SK-N-SH treated with all-trans-retinoic acid at 6 μM for 48 hours (cell line): ENCODE data around the gene CALHM1.
A peak's percentile ranks its signal among the peaks of the same experiment; 100 is the strongest.

Experiments used
- ATAC-seq: fragments of 200-7000 bp; cut with Tn5 transposase; 3 replicates; pipeline ENCODE4 v1.9.1; 2020; ENCODE audit warnings: mild to moderate bottlenecking, moderate library complexity
- ARNTL ChIP-seq: fragments of 450-650 bp; formaldehyde crosslinking; IDR thresholded peaks from 2 replicates; pipeline ENCODE4 v1.5.0; 2020; ENCODE audit warnings: low read depth, mild to moderate bottlenecking, moderate library complexity, borderline replicate concordance
- BACH2 ChIP-seq: fragments of 250-450 bp; sonication (Bioruptor Pico); IDR thresholded peaks from 2 replicates; pipeline ENCODE4 v1.9.0; 2021; ENCODE audit warnings: mild to moderate bottlenecking, borderline replicate concordance
- CREB5 ChIP-seq: fragments of 250-450 bp; sonication (Bioruptor Pico); IDR thresholded peaks from 2 replicates; pipeline ENCODE4 v1.5.1; 2020; ENCODE audit warnings: low read depth, mild to moderate bottlenecking, moderate library complexity
- CSDC2 ChIP-seq: fragments of 250-450 bp; sonication (Bioruptor Pico); IDR thresholded peaks from 2 replicates; pipeline ENCODE4 v1.5.0; 2020; ENCODE audit warnings: mild to moderate bottlenecking, moderate library complexity
- ESRRG ChIP-seq: fragments of 250-450 bp; sonication (Bioruptor Pico); IDR thresholded peaks from 2 replicates; pipeline ENCODE4 v1.6.1; 2021; ENCODE audit warnings: mild to moderate bottlenecking
- ISL1 ChIP-seq: fragments of 250-450 bp; sonication (Bioruptor Pico); IDR thresholded peaks from 2 replicates; pipeline ENCODE4 v2.1.2; 2022; ENCODE audit warnings: mild to moderate bottlenecking, moderate library complexity
- OSR1 ChIP-seq: fragments of 250-450 bp; sonication (Bioruptor Pico); IDR thresholded peaks from 2 replicates; pipeline ENCODE4 v1.8.0; 2022; ENCODE audit warnings: moderate library complexity, mild to moderate bottlenecking, inconsistent platforms
- PATZ1 ChIP-seq: fragments of 250-450 bp; sonication (Bioruptor Pico); IDR thresholded peaks from 2 replicates; pipeline ENCODE4 v1.8.0; 2020; ENCODE audit warnings: mild to moderate bottlenecking, moderate library complexity, borderline replicate concordance
- POU6F1 ChIP-seq: fragments of 250-450 bp; sonication (Bioruptor Pico); IDR thresholded peaks from 2 replicates; pipeline ENCODE4 v1.8.0; 2021; ENCODE audit warnings: low read depth, mild to moderate bottlenecking, moderate library complexity, borderline replicate concordance
- PPARA ChIP-seq: fragments of 250-450 bp; sonication (Bioruptor Pico); IDR thresholded peaks from 2 replicates; pipeline ENCODE4 v1.5.0; 2020; ENCODE audit warnings: mild to moderate bottlenecking, borderline replicate concordance
- RARB ChIP-seq: fragments of 250-450 bp; sonication (Bioruptor Pico); IDR thresholded peaks from 2 replicates; pipeline ENCODE4 v1.8.0; 2021; ENCODE audit warnings: mild to moderate bottlenecking, moderate library complexity
- SNAI2 ChIP-seq: fragments of 250-450 bp; sonication (Bioruptor Pico); IDR thresholded peaks from 2 replicates; pipeline ENCODE4 v1.5.0; 2020; ENCODE audit warnings: mild to moderate bottlenecking, moderate library complexity
- TOX ChIP-seq: fragments of 250-450 bp; sonication (Bioruptor Pico); IDR thresholded peaks from 2 replicates; pipeline ENCODE4 v1.8.0; 2021; ENCODE audit warnings: mild to moderate bottlenecking, moderate library complexity, borderline replicate concordance
- TSHZ2 ChIP-seq: fragments of 250-450 bp; sonication (Bioruptor Pico); IDR thresholded peaks from 2 replicates; pipeline ENCODE4 v1.5.0; 2020; ENCODE audit warnings: mild to moderate bottlenecking, moderate library complexity
- ZC3H10 ChIP-seq: fragments of 250-450 bp; sonication (Bioruptor Pico); IDR thresholded peaks from 2 replicates; pipeline ENCODE4 v1.5.1; 2021; ENCODE audit warnings: mild to moderate bottlenecking, moderate library complexity
- ZFP3 ChIP-seq: fragments of 250-450 bp; sonication (Bioruptor Pico); IDR thresholded peaks from 2 replicates; pipeline ENCODE4 v1.5.0; 2020; ENCODE audit warnings: mild to moderate bottlenecking, moderate library complexity
- ZFP30 ChIP-seq: fragments of 450-650 bp; formaldehyde crosslinking; IDR thresholded peaks from 2 replicates; pipeline ENCODE4 v1.5.0; 2022; ENCODE audit warnings: mild to moderate bottlenecking, moderate library complexity
- ZNF565 ChIP-seq: fragments of 450-650 bp; formaldehyde crosslinking; conservative IDR thresholded peaks from 2 replicates; pipeline ENCODE4 v1.5.0; 2020; ENCODE audit warnings: low read depth, mild to moderate bottlenecking, moderate library complexity
- ZNF70 ChIP-seq: fragments of 450-650 bp; formaldehyde crosslinking; IDR thresholded peaks from 2 replicates; pipeline ENCODE4 v1.5.0; 2020; ENCODE audit warnings: mild to moderate bottlenecking, moderate library complexity
- ZNF8 ChIP-seq: fragments of 450-650 bp; formaldehyde crosslinking; IDR thresholded peaks from 2 replicates; pipeline ENCODE4 v1.5.0; 2020; ENCODE audit warnings: mild to moderate bottlenecking, moderate library complexity

CALHM1 gene

GRCh38 chr10:103478671-103479070 is 20.0 kb upstream of the CALHM1 start:
- no peak for ATAC-seq
- TF ChIP-seq ZNF70 (CRISPR knock-in tag) = no peak
- no peak for TF ChIP-seq CSDC2
- no peak for TF ChIP-seq OSR1 (CRISPR knock-in tag)
- TF ChIP-seq TSHZ2 = no peak
- TF ChIP-seq ISL1 (CRISPR knock-in tag) = no peak
- no peak for TF ChIP-seq CREB5 (CRISPR knock-in tag)
- no peak for TF ChIP-seq POU6F1 (CRISPR knock-in tag)
- no peak for TF ChIP-seq TOX (CRISPR knock-in tag)
- TF ChIP-seq ZNF8 (CRISPR knock-in tag) = no peak
- no peak for TF ChIP-seq RARB (CRISPR knock-in tag)
- TF ChIP-seq, all 23 proteins: peak for 0

GRCh38 chr10:103476046-103476768 is 17.5 kb upstream of the CALHM1 start:
- TF ChIP-seq ZNF565 (CRISPR knock-in tag) (no peak), RARB (CRISPR knock-in tag) (no peak), CSDC2 (no peak), ZFP30 (CRISPR knock-in tag) (no peak), TOX (CRISPR knock-in tag) (no peak), TSHZ2 (no peak), SNAI2 (CRISPR knock-in tag) (no peak), CREB5 (CRISPR knock-in tag) (no peak), ZNF8 (CRISPR knock-in tag) (no peak), ESRRG (CRISPR knock-in tag) (no peak), ZNF70 (CRISPR knock-in tag) (no peak), PATZ1 (CRISPR knock-in tag) (no peak), BACH2 (CRISPR knock-in tag) (no peak), PPARA (CRISPR knock-in tag) (no peak), ISL1 (CRISPR knock-in tag) (no peak), ARNTL (CRISPR knock-in tag) (no peak), ZFP3 (CRISPR knock-in tag) (no peak), ZC3H10 (CRISPR knock-in tag) (no peak)
- ATAC-seq = peak; percentile 48; the same call in 2 of the 3 replicates
